NK-92 (cell line): ENCODE measurements around the gene NACC2.

Experiments
- DNase-seq: peaks from one replicate; lab custom pipeline; 2025; ENCODE audit not compliant: unreplicated experiment; lab: John Stamatoyannopoulos, UW

Gene NACC2

GRCh38 chr9:136014147-136014923 is 80.8 kb downstream of the NACC2 start:
- DNase-seq, result no peak

- no peak for DNase-seq
These were observed 81.5 kb downstream of the NACC2 start for GRCh38 chr9:136013524-136014034.

- DNase-seq, result no peak
These were observed 82.0 kb downstream of the NACC2 start for GRCh38 chr9:136013116-136013515.

- no peak for DNase-seq
These were observed 82.4 kb downstream of the NACC2 start for GRCh38 chr9:136012651-136013050.

- DNase-seq, result no peak
These were observed 83.2 kb downstream of the NACC2 start for GRCh38 chr9:136011703-136012496.

GRCh38 chr9:136011376-136011702 is 83.8 kb downstream of the NACC2 start:
- DNase-seq, result no peak

- no peak for DNase-seq
These were observed 84.3 kb downstream of the NACC2 start for GRCh38 chr9:136010615-136011361.

GRCh38 chr9:136010176-136010575 is 84.9 kb downstream of the NACC2 start:
- DNase-seq, result no peak

- no peak for DNase-seq
These were observed 85.6 kb downstream of the NACC2 start for GRCh38 chr9:136009516-136009915.

GRCh38 chr9:136008693-136008997 is 86.4 kb downstream of the NACC2 start:
- DNase-seq, result no peak

GRCh38 chr9:136007934-136008692 is 87.0 kb downstream of the NACC2 start:
- DNase-seq, result no peak

GRCh38 chr9:136007276-136007933 is 87.7 kb downstream of the NACC2 start:
- no peak for DNase-seq

- DNase-seq, result no peak
These were observed 88.9 kb downstream of the NACC2 start for GRCh38 chr9:136006169-136006568.

GRCh38 chr9:136004712-136005111 is 90.4 kb downstream of the NACC2 start:
- DNase-seq, result no peak

GRCh38 chr9:136004219-136004618 is 90.9 kb downstream of the NACC2 start:
- DNase-seq, result no peak

- no peak for DNase-seq
These were observed 91.5 kb downstream of the NACC2 start for GRCh38 chr9:136003411-136004218.

GRCh38 chr9:136002881-136003280 is 92.2 kb downstream of the NACC2 start:
- DNase-seq, result no peak

- DNase-seq, result no peak
These were observed 92.9 kb downstream of the NACC2 start for GRCh38 chr9:136002215-136002614.

GRCh38 chr9:136001231-136001630 is 93.9 kb downstream of the NACC2 start:
- DNase-seq, result no peak
